Muscle of leg (tissue), 11 donors: ENCODE results near the gene PPFIA4. TPM values are rescaled to one million over a fixed set of nuclear protein-coding genes. Genes with fewer than 3 reads are reported as not detected.

Experiments
- DNase-seq: peaks from one replicate; pipeline ENCODE4 v3.0.0; 2013
- H3K27ac ChIP-seq: one replicate; pipeline ENCODE4 v1.5.1; 2013; ENCODE audit warnings: mild to moderate bottlenecking, low read length, control low read depth
- H3K27me3 ChIP-seq: one replicate; pipeline ENCODE4 v1.6.1; 2013; ENCODE audit warnings: low read length; ENCODE audit not compliant: control insufficient read depth, insufficient read depth
- H3K36me3 ChIP-seq: one replicate; pipeline ENCODE4 v1.6.1; 2013; ENCODE audit warnings: low read length; ENCODE audit not compliant: control insufficient read depth, insufficient read depth
- H3K4me1 ChIP-seq: one replicate; pipeline ENCODE4 v1.6.1; 2013; ENCODE audit warnings: low read length; ENCODE audit not compliant: control insufficient read depth, insufficient read depth
- H3K4me3 ChIP-seq: one replicate; pipeline ENCODE4 v1.5.1; 2013; ENCODE audit warnings: low read length, control low read depth
- H3K9me3 ChIP-seq: replicated peaks from 2 replicates; pipeline ENCODE4 v1.6.1; 2013; ENCODE audit warnings: low read depth, low read length; ENCODE audit not compliant: control insufficient read depth
- WGBS: methylation state at CpG from one replicate; pipeline ENCODE4 v1.1.5; 2013; ENCODE audit warnings: missing lambda C conversion rate; ENCODE audit not compliant: insufficient coverage; 5-methylcytosine and 5-hydroxymethylcytosine counted together
- polyA plus RNA-seq, 8 donors: library from polyadenylated mRNA; unstranded; fragments of 120-200 nt; gene quantifications; one replicate each; pipeline versions ENCODE4 v1.2.1 to v1.2.3, GENCODE V29; 2013; ENCODE audit warnings: inconsistent platforms in 1 of 8, low replicate concordance in 1 of 8; ENCODE audit not compliant: insufficient read length in 8 of 8, insufficient read depth in 1 of 8
- total RNA-seq: library from RNA; stranded (reverse); fragments of 120-200 nt; gene quantifications from one replicate; pipeline ENCODE4 v1.2.4, GENCODE V29; 2013

Gene PPFIA4
- total and polyA plus RNA-seq, 9 donors = 22.4 to 53.1 (median 34.7) TPM

GRCh38 chr1:203033287-203033686, 7.0 kb downstream of the PPFIA4 start:
- H3K4me3 ChIP-seq = no peak overlapping the region

GRCh38 chr1:203033917-203034316, 7.6 kb downstream of the PPFIA4 start:
- WGBS = 66% methylated on average over 2 of the region's 2 CpGs
- no peak for DNase-seq
- Histone ChIP-seq H3K27me3 (peaks cover 2% of the 10 kb centered on the region), H3K36me3 (peaks cover 2% of the 10 kb centered on the region), H3K27ac (no peak overlapping the region), H3K4me1 (peaks cover 57% of the 10 kb centered on the region), H3K4me3 (no peak overlapping the region), H3K9me3 (no peaks in the 10 kb centered on the region)

More at GRCh38 chr1:203033287-203033686, 7.0 kb downstream of the PPFIA4 start:
- Histone ChIP-seq H3K27me3 (peaks cover 2% of the 10 kb centered on the region), H3K4me1 (peaks cover 55% of the 10 kb centered on the region), H3K27ac (no peak overlapping the region), H3K36me3 (peaks cover 2% of the 10 kb centered on the region), H3K9me3 (no peaks in the 10 kb centered on the region)
- no CpG with 5 or more reads among the region's 2 CpGs for WGBS
- DNase-seq = no peak

- Histone ChIP-seq H3K9me3 (no peaks in the 10 kb centered on the region), H3K36me3 (peaks cover 2% of the 10 kb centered on the region), H3K27ac (peak overlapping the region; percentile 90), H3K27me3 (peaks cover 2% of the 10 kb centered on the region), H3K4me3 (no peak overlapping the region), H3K4me1 (peaks cover 60% of the 10 kb centered on the region)
- no peak for DNase-seq
- 92% methylated on average over 7 of the region's 10 CpGs for WGBS
These were observed 8.3 kb downstream of the PPFIA4 start for GRCh38 chr1:203034422-203035110.

GRCh38 chr1:203035111-203036000, 9.1 kb downstream of the PPFIA4 start:
- DNase-seq = peak; percentile 33
- peaks cover 64% of the 10 kb centered on the region for H3K4me1 ChIP-seq
- H3K27me3 ChIP-seq = peaks cover 4% of the 10 kb centered on the region
- H3K27ac ChIP-seq = peak overlapping the region; percentile 90
- 64% methylated on average over 13 of the region's 15 CpGs for WGBS
- no peak overlapping the region for H3K4me3 ChIP-seq
- peaks cover 2% of the 10 kb centered on the region for H3K36me3 ChIP-seq
- no peaks in the 10 kb centered on the region for H3K9me3 ChIP-seq

GRCh38 chr1:203036135-203036534, 9.8 kb downstream of the PPFIA4 start:
- Histone ChIP-seq H3K4me1 (peaks cover 69% of the 10 kb centered on the region), H3K36me3 (no peaks in the 10 kb centered on the region), H3K27me3 (peaks cover 4% of the 10 kb centered on the region), H3K4me3 (no peak overlapping the region), H3K9me3 (no peaks in the 10 kb centered on the region), H3K27ac (peak overlapping the region; percentile 90)
- WGBS = 21% methylated on average over 2 of the region's 4 CpGs
- peak; percentile 32 for DNase-seq

GRCh38 chr1:203036537-203036936, 10.2 kb downstream of the PPFIA4 start:
- H3K4me1 ChIP-seq = peaks cover 73% of the 10 kb centered on the region
- DNase-seq = peak; percentile 30
- peak overlapping the region; percentile 90 for H3K27ac ChIP-seq
- no CpG with 5 or more reads among the region's 2 CpGs for WGBS
- no peaks in the 10 kb centered on the region for H3K9me3 ChIP-seq
- peaks cover 6% of the 10 kb centered on the region for H3K27me3 ChIP-seq
- H3K36me3 ChIP-seq = no peaks in the 10 kb centered on the region
- no peak overlapping the region for H3K4me3 ChIP-seq

- Histone ChIP-seq H3K9me3 (no peaks in the 10 kb centered on the region), H3K27me3 (peaks cover 8% of the 10 kb centered on the region), H3K4me3 (no peak overlapping the region), H3K27ac (peak overlapping the region; percentile 90), H3K36me3 (no peaks in the 10 kb centered on the region), H3K4me1 (peaks cover 81% of the 10 kb centered on the region)
- DNase-seq = no peak
- 58% methylated on average over 7 of the region's 10 CpGs for WGBS
These were observed 11.4 kb downstream of the PPFIA4 start for GRCh38 chr1:203037509-203038190.

- Histone ChIP-seq H3K9me3 (no peaks in the 10 kb centered on the region), H3K27ac (peak overlapping the region; percentile 90), H3K27me3 (peaks cover 8% of the 10 kb centered on the region), H3K4me3 (no peak overlapping the region), H3K4me1 (peaks cover 81% of the 10 kb centered on the region), H3K36me3 (peaks cover 6% of the 10 kb centered on the region)
- 77% methylated on average over 4 of the region's 9 CpGs for WGBS
- peak; percentile 90 for DNase-seq
These were observed 12.0 kb downstream of the PPFIA4 start for GRCh38 chr1:203038217-203038741.

GRCh38 chr1:203038891-203039608, 12.8 kb downstream of the PPFIA4 start:
- H3K27me3 ChIP-seq = peaks cover 8% of the 10 kb centered on the region
- 65% methylated on average over 18 of the region's 22 CpGs for WGBS
- peaks cover 10% of the 10 kb centered on the region for H3K36me3 ChIP-seq
- H3K27ac ChIP-seq = peak overlapping the region; percentile 90
- peak; percentile 83 for DNase-seq
- H3K4me3 ChIP-seq = no peak overlapping the region
- H3K4me1 ChIP-seq = peaks cover 80% of the 10 kb centered on the region
- H3K9me3 ChIP-seq = no peaks in the 10 kb centered on the region
